NOMO-1 treated with DMSO at 0.1 percent for 48 hours (cell line): Measurements from ENCODE around the gene SSR4.

Source experiments
- DNase-seq: peaks from one replicate; lab custom pipeline; 2025; ENCODE audit not compliant: unreplicated experiment; lab: John Stamatoyannopoulos, UW

The SSR4 gene

GRCh38 chrX:153780678-153781427 is 13.6 kb upstream of the SSR4 start, which contains the start of gene SRPK3:
TSS of gene SRPK3 (plus strand) at chrX:153781041. CDS start at chrX:153781087, 46 bp downstream.
- DNase-seq, result no peak

DNA sequence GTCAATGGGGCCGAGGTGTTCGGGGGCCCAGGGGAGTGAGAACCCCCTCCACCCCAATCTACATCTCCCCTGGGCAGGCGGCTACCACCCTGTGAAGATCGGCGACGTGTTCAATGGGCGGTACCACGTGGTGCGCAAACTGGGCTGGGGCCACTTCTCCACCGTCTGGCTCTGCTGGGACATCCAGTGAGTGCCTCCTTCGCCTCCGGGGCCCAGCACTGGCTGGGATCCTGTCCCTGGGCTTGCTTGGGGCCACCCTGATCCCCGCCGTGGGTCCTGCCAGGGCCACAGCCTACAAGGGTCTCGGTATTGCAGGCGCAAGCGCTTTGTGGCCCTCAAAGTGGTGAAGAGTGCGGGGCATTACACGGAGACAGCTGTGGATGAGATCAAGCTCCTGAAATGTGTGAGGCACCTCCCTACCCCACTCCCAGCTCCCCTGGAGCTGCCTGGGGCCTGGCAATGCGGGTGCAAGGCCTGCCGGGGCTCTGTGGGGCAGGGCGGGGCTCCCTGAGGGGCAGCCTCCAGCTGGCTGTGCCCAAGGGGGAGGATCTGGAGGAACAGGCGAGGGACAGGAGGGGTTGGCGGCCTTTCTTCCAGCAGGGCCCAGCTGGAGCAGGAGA is 12.9 kb upstream of the SSR4 start:
- no peak for DNase-seq

DNA sequence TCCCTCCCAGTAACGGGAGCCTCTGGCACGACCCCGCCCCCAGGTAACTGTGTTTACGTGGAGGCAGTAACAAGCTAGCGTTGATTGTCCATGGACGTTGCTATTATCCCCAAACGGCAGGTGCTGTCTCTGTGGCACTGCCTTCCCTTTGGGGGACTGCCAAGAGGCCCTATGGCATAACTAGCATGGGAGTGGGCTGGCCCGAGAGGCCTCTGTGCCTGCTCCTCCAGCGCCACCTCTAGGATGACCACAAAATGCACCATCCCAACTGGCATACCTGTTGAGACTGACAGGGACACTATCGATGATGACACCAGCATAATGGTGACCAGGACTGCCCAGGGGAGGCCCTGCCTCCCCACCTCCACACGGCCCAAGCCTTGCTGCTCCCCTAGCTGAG is 12.2 kb upstream of the SSR4 start:
- DNase-seq, result no peak

DNA sequence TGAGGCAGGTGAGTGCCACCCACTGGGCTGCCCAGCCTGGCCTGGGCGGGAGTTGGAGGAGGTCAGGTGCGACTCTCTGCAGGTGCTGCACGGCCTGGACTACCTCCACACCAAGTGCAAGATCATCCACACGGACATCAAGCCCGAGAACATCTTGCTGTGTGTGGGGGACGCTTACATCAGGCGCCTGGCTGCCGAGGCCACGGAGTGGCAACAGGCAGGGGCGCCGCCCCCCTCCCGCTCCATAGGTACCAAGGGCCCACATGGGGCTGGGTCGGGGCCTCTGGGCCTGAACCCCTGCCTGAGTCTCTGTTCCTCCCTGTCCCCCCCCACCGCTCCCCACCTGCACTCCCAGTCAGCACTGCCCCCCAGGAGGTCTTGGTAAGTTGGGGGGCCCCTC is 11.6 kb upstream of the SSR4 start:
- DNase-seq, result no peak

DNA sequence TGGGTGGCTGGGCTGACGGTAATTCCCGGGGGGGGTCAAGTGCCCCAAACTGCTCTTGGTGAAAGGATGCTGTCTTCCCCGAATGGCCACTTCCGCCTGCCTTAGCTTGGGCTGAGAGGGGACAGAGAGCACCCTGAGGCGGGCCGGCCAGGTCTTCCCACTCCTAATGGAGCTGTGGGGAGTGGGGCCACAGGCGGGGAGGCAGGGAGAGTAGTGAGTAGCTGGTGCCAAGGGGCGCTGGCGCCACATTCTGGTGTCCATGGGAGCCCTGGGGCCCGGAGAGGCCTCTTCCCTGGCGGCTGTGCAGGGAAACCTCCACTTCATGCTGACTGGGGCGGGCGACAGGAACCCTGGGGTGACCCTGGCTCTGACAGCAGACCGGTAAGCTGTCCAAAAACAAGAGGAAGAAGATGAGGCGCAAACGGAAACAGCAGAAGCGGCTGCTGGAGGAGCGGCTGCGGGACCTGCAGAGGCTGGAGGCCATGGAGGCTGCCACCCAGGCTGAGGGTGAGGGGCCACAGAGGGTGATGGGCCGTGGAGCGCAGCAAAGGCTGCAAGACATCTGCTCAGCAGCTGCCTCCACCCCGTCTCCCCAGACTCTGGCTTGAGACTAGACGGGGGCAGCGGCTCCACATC is 11.0 kb upstream of the SSR4 start:
- no peak for DNase-seq

- no peak for DNase-seq
These were observed 10.0 kb upstream of the SSR4 start for GRCh38 chrX:153784325-153784967.

DNA sequence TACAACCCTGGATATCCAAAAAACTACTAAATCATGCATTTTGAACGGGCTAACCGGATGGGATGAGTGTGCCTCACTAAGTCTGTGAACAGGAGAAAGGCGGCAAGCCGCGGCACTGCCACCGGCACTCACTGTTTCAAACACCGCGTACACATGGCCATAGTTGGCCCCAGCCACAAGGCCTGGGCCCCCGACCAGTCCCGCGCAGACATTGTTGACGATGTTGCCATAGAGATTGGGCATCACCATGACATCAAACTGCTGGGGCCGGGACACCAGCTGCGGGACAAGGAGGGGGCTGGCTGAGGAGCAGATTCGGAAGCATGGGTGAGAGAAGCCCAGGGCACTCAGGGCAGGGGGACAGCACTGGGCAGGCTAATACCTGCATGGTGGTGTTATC is 7.8 kb upstream of the SSR4 start:
- no peak for DNase-seq

DNA sequence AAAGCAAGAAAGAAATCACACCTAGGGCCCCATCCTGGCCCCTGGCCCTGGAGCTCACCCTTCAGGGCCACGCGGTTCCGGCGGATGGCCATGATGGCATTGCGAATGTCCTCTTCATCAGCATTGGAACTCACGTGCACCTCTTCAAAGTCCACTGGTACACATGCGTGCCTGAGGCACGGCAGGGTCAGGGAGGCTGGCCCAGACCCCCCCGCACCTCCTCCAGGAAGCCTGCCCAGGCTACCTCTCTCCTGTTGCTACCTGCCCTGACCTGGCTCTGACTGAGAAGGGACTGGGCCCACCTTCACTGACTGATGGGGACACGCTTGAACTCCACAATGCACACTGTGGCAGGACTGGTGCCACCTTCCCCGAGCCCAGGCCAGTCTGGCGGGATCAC is 4.8 kb upstream of the SSR4 start:
- DNase-seq, result no peak

GRCh38 chrX:153791104-153791852 is 3.2 kb upstream of the SSR4 start:
- no peak for DNase-seq

DNA sequence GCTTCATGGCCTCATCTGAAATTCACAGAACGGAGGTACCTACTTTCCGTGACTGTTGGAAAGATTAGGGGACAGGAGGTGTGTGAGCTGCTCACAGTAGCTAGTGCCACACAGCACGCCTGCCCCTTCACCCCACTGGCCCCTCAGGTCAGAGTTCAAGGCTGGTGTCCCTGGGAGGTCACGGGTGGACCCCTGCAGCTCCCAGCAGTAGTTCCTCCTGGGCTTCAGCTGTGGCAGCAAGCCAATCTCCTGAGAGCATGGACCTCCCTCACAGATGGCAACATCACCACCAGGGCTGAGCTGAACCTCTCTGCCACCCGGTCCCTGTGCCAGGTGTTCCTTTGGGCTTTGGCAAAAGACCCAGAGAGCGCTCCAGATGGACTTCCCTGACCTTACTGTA is 2.1 kb upstream of the SSR4 start:
- DNase-seq, result no peak

DNA sequence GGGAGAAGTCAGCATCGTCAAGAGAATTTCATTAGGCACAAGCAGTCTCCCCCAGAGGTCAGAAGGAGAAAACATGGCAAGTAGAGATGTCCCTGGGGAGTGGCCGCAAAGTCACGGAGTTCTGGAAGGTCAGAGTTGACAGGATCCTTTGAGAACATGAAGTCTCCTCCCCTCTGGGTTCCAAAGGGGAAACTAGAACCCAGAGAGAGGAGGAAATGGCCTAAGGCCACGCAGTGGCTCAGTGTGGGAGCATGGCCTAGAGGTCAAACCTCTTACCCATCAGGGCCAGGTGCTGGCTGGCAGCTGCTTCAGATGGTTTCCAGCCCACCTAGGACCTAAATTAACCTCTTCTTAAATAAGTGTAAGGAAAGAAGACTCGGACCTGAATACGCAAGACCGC is 1.2 kb upstream of the SSR4 start:
- DNase-seq, result peak; percentile 29

- DNase-seq, result no peak
These were observed 689 bp downstream of the SSR4 start for GRCh38 chrX:153794897-153795816.

DNA sequence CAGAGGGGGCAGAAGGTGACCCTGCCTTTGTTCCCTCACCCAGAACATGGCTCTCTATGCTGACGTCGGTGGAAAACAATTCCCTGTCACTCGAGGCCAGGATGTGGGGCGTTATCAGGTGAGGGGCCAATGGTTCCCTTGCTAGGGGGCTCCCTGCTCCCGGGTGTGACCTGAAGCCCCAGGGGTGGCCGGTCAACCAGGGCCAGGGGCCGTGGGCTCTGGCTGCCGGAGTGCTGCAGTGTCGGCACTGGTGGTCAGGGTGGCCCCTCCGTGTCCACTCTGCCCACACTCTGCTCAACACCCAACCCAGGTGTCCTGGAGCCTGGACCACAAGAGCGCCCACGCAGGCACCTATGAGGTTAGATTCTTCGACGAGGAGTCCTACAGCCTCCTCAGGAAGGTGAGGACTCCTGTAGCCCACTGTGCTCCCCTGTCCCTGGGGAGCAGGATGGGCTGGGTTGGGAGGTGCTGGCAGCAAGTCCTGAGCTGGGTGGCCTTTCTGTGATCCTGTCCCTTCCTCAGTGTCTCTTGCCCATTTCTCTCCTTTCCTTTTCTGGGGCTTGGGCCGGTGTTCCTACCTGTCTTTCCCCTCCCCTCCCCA is 3.0 kb downstream of the SSR4 start:
- no peak for DNase-seq

DNA sequence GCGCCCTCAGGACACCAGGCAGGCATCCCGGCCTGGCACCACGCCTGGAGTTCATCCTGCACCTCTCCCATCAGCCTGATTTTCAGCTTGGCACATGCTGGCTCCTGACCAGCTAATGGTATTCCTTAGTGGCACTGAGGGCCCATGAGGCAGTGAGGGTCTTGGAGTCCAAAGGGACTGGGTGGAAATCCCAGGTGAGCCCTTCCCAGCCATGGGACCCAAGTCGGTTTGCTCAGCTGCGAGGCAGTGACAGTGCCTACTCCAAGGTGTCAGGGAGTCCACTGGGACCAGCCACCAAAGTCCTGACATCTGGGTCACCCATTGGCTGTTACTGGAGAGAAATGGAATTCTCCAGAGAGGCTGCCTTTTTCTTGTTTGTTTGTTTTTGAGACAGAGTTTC is 4.9 kb downstream of the SSR4 start:
- DNase-seq, result no peak

DNA sequence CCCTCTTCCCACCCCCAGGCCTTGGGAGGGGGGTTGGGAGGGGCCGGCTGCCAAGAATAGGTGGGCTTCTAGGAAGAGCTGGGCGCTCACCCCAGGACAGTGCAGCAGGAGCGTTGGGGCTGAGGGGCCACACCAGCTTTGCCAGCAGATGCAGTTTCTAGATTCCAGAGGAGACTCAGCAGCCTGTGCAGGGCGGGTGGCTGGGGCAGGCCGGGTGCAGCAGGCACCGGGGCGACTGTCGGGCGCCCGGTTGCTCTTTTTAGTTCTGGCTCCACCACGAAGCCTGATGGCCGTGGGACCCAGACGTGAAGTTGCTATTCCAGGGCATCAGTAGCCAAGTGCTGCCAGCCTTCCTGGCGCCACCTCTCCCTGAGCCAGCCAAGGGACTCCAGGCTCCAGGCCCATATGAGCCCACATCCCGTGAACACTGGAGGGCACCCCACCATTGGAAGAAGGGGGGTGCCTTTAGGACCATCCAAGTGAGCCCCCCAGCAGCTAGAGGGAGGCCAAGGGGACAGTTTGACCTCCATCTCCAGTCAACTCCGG is 5.8 kb downstream of the SSR4 start:
- DNase-seq, result no peak

GRCh38 chrX:153800746-153801145 is 6.3 kb downstream of the SSR4 start:
- no peak for DNase-seq

- DNase-seq, result no peak
These were observed 7.2 kb downstream of the SSR4 start for GRCh38 chrX:153801669-153802068.

DNA sequence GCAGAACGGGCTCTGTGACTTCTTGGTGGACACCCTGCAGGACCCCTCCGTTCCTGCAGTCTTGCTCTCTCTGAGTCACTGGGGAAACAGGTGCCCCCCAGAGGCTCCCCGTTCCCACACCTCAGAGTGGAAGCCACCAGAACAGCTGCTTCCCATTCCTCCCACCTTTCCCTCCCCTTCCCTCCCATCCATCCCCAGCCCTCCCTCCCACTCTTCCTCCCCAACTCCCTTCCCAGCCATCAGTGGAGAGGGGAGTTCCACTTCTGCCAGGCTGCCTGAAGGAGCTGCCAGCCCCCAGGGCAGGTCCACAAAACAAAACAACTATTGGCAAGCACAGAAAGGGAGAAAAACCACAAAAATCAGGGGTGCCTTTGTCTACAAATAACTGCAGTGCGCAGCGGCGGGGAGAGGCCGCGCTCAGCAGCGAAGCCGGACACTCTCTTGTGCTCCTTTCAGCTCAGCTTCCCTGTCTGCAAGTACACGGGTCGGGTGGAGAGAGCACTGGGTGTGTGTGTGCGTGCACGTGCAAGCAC is 8.1 kb downstream of the SSR4 start:
- DNase-seq, result no peak
